NCI-H2081 treated with DMSO at 0.1 percent for 48 hours (cell line): ENCODE results near the gene ACSF3.

ENCODE experiments used
- DNase-seq: peaks from one replicate; lab custom pipeline; 2025; lab: John Stamatoyannopoulos, UW

The ACSF3 gene

GRCh38 chr16:89095491-89095951 lies 1.9 kb downstream of the ACSF3 start:
- no peak for DNase-seq

DNA sequence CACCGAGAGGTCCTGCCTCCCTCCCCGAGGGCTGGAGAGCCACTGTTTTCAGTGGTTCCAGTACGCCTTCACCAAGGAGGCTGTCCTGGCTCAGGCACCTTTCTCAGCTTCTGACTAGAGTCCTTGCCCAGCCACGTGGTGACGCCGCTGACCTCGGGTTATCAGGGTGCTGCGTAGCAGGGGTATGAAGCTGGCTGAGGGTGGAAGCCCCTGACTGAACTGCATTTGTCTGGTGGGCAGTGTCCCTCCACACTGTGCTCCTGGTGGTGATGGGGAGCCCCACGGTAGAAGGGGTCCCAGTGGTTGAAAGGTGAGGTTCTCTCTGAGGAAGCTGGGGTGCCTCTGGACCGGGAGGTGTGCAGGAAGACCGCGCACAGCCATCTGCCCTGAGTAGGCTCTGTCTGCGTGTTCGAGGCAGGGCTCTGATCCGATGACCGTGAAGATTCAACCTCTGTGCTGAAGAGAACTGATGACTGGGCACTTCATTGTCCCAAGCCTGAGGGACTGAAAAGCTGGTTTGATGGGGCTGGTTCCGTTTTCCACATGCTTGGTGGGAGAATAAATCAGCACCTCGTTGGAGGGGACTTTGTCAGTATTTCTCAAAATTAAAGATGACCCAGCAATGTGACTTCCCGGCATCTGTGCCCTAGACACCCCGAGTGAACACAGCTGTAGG lies 2.5 kb downstream of the ACSF3 start:
- DNase-seq: no peak

- no peak for DNase-seq
Measured at GRCh38 chr16:89096768-89097391, 3.2 kb downstream of the ACSF3 start.

DNA sequence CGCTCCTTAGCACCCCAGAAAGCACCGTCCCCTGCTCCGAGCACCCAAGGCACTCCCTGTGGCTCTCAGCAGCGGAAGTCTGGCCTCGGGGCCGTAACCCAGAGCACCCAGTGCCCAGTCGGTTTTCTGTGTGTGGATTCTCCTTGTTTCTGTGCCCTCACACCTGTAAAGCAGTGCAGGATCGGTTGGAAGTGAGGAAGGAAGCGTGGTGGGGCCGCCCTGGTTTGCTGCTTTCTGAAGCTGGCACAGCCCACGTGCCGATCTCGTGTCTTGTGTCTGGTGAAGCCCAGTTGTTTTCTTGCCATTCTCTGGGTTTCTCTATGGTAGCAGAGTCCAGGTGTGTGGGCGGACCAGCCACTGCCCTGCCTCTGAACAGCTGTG lies 3.7 kb downstream of the ACSF3 start:
- no peak for DNase-seq

GRCh38 chr16:89098767-89099430 lies 5.2 kb downstream of the ACSF3 start:
- no peak for DNase-seq

DNA sequence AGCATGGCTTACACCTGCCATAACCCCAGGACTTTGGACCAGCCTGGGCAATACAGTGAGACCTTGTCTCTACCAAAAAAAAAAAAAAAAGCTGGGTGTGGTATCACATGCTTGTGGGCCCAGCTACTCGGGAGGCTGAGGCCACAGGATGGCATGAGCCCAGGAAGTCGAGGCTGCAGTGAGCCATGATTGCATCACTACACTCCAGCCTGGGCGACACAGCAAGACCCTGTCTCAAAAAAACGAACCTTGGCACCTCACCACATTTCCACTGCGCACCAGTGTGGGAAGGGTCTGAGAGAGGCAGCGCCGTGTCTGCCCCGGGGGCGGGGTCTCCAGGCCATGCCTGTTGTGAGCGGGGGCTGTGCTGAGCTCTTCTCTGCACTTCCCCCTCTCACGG lies 6.3 kb downstream of the ACSF3 start:
- no peak for DNase-seq

- DNase-seq: no peak
Measured at GRCh38 chr16:89100601-89101302, 7.1 kb downstream of the ACSF3 start.

DNA sequence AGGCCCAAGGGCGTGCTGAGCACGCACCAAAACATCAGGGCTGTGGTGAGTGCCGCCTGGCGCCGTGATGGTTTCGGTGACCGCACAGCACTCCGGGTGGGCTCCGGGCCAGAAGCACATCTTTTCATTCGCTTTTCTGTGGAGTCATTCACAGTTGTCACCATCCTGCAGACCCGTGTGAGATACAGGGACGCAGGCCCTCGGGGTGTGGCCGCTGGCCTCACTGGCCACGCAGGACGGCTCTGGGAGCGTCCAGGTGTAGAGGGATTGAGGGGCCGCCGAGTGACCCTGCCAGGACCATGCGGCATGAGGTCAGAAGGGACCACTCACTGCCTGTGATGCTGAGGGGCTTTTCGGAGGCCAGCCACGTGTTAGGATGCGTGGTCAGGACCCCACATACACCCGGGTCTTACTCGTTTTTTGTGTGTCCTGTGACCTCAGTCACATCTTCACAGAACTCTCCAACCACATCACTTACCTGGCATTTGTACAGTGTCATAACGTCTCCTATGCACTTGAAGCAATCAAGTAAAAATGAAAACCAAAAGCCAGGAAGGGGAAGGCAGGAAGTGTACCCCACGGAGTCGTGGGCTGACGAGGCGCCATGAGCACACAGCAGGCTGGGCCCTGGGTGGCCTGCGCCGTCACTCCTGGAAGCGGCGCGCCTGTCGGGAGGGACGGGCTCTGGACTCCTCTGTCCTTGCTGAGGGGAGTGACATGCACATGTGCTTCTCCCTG lies 7.8 kb downstream of the ACSF3 start:
- DNase-seq: no peak

- no peak for DNase-seq
Measured at GRCh38 chr16:89102041-89102471, 8.4 kb downstream of the ACSF3 start.

DNA sequence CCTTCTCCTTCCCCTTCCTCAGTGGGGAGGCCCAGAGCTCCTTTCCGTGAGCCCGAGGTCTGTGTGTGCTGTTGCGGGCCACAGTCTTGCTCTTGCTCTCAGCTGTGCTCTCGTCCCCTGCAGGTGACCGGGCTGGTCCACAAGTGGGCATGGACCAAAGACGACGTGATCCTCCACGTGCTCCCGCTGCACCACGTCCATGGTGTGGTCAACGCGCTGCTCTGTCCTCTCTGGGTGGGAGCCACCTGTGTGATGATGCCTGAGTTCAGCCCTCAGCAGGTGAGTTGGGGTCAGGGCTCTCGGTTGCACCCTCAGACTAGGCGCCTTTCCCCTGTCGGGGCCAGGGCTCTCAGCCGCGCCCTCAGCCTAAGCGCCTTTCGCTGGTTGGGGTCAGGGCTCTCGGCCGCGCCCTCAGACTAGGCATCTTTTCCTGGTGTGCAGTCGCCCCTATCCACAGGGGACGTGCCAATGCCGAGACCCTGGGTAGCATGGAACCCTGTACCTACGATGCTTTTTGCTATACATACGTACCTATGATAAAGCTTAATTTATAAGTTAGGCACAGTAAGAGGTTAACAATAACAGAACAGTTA lies 8.9 kb downstream of the ACSF3 start:
- DNase-seq: no peak

DNA sequence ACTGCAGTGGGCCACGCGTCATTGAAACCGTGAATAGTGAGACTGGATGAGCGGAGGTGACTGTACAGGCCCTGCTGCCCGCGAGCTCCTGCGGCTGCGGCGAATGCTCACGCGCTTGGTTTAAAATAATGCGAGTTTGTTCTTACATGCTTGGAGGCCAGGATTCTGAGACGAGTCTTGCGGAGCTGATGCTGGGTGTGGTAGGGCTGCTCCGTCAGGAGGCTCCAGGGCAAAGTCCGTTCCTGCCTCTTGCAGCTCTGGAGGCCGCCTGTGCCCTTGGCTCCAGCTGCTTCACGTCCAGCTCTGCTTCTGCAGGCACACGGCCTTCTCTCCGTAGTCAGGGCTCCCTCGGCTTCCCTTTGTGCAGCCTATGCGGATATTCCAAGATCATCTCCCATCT lies 9.5 kb downstream of the ACSF3 start:
- DNase-seq: no peak

GRCh38 chr16:89103781-89104180 lies 10.1 kb downstream of the ACSF3 start:
- no peak for DNase-seq

DNA sequence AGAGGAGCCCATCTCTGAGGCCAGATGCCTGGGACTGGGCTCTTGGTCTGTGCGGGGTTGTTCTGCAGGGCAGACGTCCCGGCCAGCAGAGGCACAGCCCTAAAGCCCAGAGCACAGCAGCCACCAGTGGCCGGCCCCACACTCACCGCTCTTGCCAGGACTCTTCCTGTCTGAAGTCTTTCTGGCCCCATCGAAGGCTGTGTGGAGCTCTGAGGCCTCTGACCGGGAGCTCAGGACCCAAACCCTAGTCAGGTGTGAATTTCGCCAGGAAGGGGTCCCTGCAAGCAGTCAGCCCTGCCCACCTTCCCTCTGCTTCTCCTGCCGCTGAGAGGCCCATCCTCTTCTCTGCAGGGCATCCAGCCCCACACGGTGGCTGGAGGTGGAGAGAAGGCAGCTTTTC lies 10.7 kb downstream of the ACSF3 start:
- DNase-seq: no peak

DNA sequence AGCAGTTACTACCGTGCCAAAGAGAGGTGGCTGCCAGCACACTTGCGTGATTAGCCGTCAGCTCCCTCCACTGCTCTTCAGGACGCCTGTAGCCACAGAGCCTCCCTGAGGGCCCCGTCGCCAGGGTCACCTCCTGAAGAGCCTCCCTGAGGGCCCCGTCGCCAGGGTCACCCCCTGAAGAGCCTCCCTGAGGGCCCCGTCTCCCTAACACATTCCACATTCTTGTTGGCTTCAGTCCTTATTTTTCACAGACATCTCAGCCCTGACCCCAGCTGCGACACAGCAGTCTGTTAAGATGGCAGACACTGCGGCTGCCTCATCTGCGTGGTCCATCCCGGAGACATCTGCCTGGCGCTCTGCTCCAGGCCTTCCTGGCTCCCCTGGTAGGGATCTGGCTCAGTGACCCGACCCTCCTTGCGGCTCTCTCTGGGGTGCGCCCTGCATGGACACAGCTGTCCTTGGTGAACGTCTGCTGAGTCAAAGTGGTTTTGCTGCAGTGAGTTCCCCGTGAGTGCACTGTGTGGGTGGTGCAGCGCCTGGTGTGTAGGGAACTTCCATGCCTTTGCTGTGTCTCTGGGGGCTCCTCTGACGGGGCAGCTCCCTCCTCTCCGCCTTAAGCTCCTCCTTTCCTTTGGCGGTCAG lies 11.4 kb downstream of the ACSF3 start:
- DNase-seq: no peak

DNA sequence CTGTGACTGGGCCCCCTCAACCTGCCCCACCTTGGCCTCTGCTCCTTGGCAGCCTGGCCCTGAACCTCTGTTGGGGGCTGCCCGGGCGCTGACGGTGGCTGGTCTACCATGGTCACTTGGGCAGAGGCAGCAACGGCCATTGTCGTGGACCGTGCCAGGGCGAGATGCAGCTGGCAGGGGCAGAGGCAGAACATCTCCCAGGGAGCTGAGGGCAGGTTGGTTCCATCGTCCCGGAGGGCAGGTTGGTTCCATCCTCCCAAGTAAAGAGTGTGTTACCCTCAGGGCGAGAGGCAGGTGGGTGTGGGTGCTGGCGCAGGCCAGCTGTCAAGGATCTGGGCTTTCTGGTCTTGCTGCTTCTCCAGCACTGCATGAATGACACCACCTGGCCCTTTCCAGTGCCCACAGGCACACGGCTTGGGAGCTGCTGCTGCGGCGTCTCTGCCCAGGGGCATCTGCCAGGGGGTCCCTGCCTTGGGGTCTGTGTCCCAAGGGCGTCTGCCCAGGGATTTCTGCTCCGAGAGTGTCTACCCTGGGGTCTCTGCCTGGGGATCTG lies 12.0 kb downstream of the ACSF3 start:
- DNase-seq: no peak

DNA sequence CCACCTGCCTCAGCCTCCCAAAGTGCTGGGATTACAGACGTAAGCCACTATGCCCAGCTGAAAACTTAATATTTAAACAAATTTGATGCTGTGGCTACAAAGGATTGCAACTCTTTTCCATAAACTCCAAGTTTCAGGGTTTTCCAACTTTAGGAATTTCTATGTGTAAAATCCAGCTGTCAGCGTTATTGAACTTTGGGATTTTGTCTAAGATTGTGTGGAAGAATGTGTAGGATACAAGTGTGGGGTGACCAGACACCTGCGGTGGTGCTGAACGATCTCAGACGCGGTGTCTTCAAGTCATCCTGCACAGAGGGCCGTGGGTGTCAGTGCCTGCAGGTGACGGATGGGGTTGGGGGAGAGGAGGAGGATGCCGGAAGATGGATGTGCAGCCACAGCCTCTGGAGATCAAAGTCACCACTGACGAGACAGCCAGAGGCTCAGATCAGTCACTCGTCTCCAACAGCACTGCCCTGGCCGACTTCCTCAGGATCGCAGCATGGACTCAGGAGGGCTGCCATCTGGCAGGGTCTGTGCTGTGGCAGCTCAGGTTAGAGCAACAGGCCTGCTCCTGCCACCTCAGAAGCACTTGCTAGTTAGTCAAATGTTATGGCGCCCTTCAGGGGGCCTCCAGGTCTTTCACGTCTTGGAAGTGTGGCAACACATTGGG lies 13.0 kb downstream of the ACSF3 start:
- no peak for DNase-seq

DNA sequence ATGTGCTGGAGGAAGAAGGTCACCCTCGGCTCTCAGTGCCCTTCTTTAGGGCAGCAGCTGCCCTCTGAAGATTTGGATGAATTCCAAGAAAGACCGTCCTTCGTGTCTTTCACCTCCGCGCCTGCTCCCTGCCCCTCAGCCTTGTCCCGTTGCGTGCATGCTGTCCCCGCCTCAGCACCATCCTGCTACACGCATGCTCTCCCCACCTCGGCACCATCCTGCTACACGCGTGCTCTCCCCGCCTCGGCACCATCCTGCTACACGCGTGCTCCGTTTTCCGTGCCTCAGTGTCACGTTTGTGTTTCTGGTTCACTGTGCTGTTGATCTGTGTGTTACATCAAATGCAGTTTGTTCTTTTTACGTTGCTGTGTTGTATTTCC lies 13.5 kb downstream of the ACSF3 start:
- no peak for DNase-seq

DNA sequence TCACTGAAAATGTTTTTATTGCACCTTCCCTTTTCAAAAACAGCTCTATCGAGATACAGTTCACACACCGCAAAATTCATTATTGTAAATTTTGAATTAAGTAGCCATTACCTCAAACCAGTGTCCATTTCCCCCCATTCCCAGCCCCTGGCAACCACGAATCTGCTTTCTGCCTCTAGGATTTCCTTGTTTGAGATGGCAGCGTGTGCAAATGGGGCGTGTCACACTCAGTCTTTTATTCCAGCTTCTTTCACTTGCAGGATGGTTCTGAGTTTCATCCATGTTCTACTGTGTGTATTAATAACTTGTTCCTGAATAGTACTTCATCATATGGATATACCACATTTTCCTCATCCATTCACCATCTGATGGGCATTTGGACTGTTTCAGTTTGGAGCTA lies 14.8 kb downstream of the ACSF3 start:
- DNase-seq: no peak

- DNase-seq: no peak
Measured at GRCh38 chr16:89110641-89111040, 17.0 kb downstream of the ACSF3 start.

DNA sequence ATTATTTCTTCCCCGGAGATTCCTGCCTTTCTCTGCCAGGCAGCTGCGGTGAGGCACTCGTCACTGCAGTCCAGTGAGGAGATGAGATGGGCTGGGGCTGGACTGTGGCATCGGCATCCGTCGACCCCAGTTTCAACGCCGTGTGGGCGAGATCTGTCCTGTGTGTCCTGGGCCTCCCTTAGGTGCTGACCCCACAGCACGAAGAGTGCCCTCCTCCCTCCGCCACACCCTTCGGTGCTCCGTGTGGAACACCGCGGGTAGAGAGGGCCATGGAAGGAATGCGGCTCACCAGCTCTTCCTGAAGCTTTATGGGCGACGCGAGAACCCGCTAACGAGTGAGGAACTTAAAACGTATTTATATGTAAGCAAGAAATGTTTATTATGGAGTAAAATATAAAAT lies 17.6 kb downstream of the ACSF3 start:
- DNase-seq: no peak
